Measurements from ENCODE around the gene LAMC1.

DNA sequence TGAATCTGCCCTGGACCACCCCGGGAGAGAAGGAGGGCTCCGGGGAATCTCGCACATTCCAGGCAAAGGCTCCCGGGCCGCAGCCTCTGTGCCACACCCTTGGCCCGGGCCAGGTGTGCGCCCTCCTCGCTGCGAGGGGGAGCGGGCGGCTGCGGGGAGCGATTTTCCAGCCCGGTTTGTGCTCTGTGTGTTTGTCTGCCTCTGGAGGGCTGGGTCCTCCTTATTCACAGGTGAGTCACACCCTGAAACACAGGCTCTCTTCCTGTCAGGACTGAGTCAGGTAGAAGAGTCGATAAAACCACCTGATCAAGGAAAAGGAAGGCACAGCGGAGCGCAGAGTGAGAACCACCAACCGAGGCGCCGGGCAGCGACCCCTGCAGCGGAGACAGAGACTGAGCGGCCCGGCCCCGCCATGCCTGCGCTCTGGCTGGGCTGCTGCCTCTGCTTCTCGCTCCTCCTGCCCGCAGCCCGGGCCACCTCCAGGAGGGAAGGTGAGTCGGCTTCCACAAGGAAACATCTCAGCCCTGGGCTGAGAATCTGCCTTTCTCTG is 162.8 kb downstream of the LAMC1 start, which contains the start of gene LAMC2:
- TF ChIP-seq, protein P1, sequence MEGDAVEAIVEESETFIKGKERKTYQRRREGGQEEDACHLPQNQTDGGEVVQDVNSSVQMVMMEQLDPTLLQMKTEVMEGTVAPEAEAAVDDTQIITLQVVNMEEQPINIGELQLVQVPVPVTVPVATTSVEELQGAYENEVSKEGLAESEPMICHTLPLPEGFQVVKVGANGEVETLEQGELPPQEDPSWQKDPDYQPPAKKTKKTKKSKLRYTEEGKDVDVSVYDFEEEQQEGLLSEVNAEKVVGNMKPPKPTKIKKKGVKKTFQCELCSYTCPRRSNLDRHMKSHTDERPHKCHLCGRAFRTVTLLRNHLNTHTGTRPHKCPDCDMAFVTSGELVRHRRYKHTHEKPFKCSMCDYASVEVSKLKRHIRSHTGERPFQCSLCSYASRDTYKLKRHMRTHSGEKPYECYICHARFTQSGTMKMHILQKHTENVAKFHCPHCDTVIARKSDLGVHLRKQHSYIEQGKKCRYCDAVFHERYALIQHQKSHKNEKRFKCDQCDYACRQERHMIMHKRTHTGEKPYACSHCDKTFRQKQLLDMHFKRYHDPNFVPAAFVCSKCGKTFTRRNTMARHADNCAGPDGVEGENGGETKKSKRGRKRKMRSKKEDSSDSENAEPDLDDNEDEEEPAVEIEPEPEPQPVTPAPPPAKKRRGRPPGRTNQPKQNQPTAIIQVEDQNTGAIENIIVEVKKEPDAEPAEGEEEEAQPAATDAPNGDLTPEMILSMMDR (IDR thresholded peaks at IDR 0.05), result no peak
- TF ChIP-seq RFX5 (IDR thresholded peaks at IDR 0.05; ENCODE audit: low read length) (no peak), TCF12 (IDR thresholded peaks at IDR 0.05) (no peak), EZH2phosphoT487 (IDR thresholded peaks at IDR 0.05; ENCODE audit: borderline replicate concordance, low read depth) (no peak)
- TF ChIP-seq, protein P2, sequence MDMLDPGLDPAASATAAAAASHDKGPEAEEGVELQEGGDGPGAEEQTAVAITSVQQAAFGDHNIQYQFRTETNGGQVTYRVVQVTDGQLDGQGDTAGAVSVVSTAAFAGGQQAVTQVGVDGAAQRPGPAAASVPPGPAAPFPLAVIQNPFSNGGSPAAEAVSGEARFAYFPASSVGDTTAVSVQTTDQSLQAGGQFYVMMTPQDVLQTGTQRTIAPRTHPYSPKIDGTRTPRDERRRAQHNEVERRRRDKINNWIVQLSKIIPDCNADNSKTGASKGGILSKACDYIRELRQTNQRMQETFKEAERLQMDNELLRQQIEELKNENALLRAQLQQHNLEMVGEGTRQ (IDR thresholded peaks at IDR 0.05; ENCODE audit: borderline replicate concordance, low read depth, low read length), result no peak

Measured in SK-N-SH (cell line).